IMR-90 (cell line): ENCODE results near the gene ST6GALNAC3.

Experiments used
- CEBPB ChIP-seq: IDR thresholded peaks from 2 replicates; pipeline ENCODE4 v1.6.1; 2012; ENCODE audit warnings: low read depth, low read length, improper control_type of control experiment
- CHD1 ChIP-seq: IDR thresholded peaks from 2 replicates; pipeline ENCODE4 v1.6.1; 2012; ENCODE audit warnings: low read depth, low read length, improper control_type of control experiment
- POLR2A ChIP-seq: IDR thresholded peaks from 2 replicates; pipeline ENCODE4 v1.6.1; 2012; ENCODE audit warnings: mild to moderate bottlenecking, low read depth, low read length
- TF ChIP-seq, protein P1 (sequence below): fragments of 150-350 bp; IDR thresholded peaks from 2 replicates; pipeline ENCODE4 v1.6.1; 2017; ENCODE audit warnings: mild to moderate bottlenecking, antibody characterized with exemption, low read length, low read depth
- TF ChIP-seq, protein P2 (sequence below): conservative IDR thresholded peaks from 2 replicates; pipeline ENCODE4 v1.5.1; 2012; ENCODE audit warnings: mild to moderate bottlenecking, low read depth, low read length, improper control_type of control experiment

DNA sequence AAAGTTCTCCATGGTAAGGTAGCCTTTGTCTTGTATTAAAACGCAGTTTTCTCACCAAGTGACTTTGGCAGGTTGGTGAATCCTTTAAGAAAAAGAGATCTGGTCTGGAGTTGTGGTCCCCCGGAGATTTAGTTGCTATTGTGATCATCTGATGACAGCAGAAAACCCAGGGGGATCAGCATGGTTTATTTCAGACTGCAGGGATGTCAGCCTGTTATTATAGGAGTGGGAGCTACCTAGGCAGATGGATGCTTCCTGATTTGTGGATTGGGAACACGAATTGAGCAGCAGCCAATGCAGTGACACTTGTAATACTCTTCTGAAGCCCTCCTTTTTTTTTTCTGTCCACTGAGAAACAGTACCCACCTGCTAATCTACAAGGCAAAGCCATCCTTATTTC, 150.2 kb downstream of the ST6GALNAC3 start:
- TF ChIP-seq, protein P1, sequence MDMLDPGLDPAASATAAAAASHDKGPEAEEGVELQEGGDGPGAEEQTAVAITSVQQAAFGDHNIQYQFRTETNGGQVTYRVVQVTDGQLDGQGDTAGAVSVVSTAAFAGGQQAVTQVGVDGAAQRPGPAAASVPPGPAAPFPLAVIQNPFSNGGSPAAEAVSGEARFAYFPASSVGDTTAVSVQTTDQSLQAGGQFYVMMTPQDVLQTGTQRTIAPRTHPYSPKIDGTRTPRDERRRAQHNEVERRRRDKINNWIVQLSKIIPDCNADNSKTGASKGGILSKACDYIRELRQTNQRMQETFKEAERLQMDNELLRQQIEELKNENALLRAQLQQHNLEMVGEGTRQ, result no peak
- no peak for TF ChIP-seq CHD1
- TF ChIP-seq, protein P2, sequence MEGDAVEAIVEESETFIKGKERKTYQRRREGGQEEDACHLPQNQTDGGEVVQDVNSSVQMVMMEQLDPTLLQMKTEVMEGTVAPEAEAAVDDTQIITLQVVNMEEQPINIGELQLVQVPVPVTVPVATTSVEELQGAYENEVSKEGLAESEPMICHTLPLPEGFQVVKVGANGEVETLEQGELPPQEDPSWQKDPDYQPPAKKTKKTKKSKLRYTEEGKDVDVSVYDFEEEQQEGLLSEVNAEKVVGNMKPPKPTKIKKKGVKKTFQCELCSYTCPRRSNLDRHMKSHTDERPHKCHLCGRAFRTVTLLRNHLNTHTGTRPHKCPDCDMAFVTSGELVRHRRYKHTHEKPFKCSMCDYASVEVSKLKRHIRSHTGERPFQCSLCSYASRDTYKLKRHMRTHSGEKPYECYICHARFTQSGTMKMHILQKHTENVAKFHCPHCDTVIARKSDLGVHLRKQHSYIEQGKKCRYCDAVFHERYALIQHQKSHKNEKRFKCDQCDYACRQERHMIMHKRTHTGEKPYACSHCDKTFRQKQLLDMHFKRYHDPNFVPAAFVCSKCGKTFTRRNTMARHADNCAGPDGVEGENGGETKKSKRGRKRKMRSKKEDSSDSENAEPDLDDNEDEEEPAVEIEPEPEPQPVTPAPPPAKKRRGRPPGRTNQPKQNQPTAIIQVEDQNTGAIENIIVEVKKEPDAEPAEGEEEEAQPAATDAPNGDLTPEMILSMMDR, result no peak
- TF ChIP-seq POLR2A, result no peak
- TF ChIP-seq CEBPB, result no peak
